Spleen (tissue), 7 donors: ENCODE measurements around the gene PIGH.

Source experiments
- POLR2A ChIP-seq, 3 donors: fragments of 450-650 bp; IDR thresholded peaks; one replicate each; pipeline ENCODE4 v1.5.1; 2017; ENCODE audit warnings: antibody characterized with exemption in 3 of 3, mild to moderate bottlenecking in 1 of 3
- POLR2AphosphoS5 ChIP-seq, 3 donors: sonication (generic); formaldehyde crosslinking; IDR thresholded peaks; one replicate each; pipeline ENCODE4 v1.5.1; 2017; ENCODE audit warnings: antibody characterized with exemption in 3 of 3
- TF ChIP-seq, protein P1 (sequence below), 11 experiments: fragments of 200-600 bp in 7 of 11; fragments of 450-650 bp in 4 of 11; sonication (generic) in 4 of 11; IDR thresholded peaks in 8 of 11; conservative IDR thresholded peaks in 3 of 11; 1 replicate in 7 of 11; 2 replicates in 4 of 11; pipeline versions ENCODE4 v1.4.0 to v1.8.0; 2016 to 2021; ENCODE audit warnings: antibody characterized with exemption in 11 of 11, inconsistent platforms in 4 of 11, mild to moderate bottlenecking in 1 of 11
- donor health status: DM: no; HTN: no; CAD: no; lungs with moderate emphysema.
- donor health status: DM: no; HTN: no; CAD: no.
- donor health status: DM: no; HTN: no; CAD: no.

DNA sequence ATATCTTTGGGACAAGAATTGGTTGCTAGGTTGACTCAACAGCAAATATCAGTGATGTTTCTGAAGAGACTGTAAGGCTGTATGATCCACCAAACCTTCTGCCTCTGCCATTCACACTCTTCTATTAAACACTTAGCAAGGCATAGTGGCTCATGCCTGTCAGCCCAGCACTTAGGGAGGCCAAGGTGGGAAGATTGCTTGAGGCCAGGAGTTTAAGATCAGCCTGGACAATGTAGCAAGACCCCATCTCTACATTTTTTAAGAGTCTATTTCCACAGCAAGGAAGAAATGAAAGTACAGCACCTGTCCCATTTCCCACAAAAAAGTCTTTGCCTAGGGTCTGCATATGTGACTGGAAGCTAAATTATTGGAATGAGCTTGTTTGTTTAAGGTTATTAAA, 27.5 kb upstream of the PIGH start:
- TF ChIP-seq, protein P1, sequence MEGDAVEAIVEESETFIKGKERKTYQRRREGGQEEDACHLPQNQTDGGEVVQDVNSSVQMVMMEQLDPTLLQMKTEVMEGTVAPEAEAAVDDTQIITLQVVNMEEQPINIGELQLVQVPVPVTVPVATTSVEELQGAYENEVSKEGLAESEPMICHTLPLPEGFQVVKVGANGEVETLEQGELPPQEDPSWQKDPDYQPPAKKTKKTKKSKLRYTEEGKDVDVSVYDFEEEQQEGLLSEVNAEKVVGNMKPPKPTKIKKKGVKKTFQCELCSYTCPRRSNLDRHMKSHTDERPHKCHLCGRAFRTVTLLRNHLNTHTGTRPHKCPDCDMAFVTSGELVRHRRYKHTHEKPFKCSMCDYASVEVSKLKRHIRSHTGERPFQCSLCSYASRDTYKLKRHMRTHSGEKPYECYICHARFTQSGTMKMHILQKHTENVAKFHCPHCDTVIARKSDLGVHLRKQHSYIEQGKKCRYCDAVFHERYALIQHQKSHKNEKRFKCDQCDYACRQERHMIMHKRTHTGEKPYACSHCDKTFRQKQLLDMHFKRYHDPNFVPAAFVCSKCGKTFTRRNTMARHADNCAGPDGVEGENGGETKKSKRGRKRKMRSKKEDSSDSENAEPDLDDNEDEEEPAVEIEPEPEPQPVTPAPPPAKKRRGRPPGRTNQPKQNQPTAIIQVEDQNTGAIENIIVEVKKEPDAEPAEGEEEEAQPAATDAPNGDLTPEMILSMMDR (IDR thresholded peaks at IDR 0.05 in 8 of 11, conservative IDR thresholded peaks at IDR 0.05 in 3 of 11), result no peak
- no peak for TF ChIP-seq POLR2A (IDR thresholded peaks at IDR 0.05)
- TF ChIP-seq POLR2AphosphoS5 (IDR thresholded peaks at IDR 0.05), result no peak
